H1 (cell line): ENCODE measurements around the gene SH2B3. TPM values are rescaled to one million over a fixed set of nuclear protein-coding genes. Genes with fewer than 3 reads are reported as not detected.

Source experiments
- BACH1 ChIP-seq: IDR thresholded peaks from 2 replicates; pipeline ENCODE4 v1.6.1; 2012; ENCODE audit warnings: low read length, improper control_type of control experiment
- BRCA1 ChIP-seq: IDR thresholded peaks from 2 replicates; pipeline ENCODE4 v1.6.1; 2012; ENCODE audit warnings: low read depth, low read length, improper control_type of control experiment
- CBX8 ChIP-seq: fragments of 300-800, 300-1000 bp; sonication (generic); IDR thresholded peaks from 2 replicates; pipeline ENCODE4 v1.7.1; 2016; ENCODE audit warnings: low read depth, low read length, borderline replicate concordance
- CHD2 ChIP-seq: IDR thresholded peaks from 2 replicates; pipeline ENCODE4 v1.6.1; 2012; ENCODE audit warnings: low read length, improper control_type of control experiment
- CREB1 ChIP-seq: IDR thresholded peaks from 2 replicates; pipeline ENCODE4 v1.6.1; 2012; ENCODE audit warnings: inconsistent platforms
- CTCF ChIP-seq, 3 experiments: IDR thresholded peaks; 1 replicate in 2 of 3; 2 replicates in 1 of 3; pipeline versions ENCODE4 v1.5.1 to v1.6.1; 2011; ENCODE audit warnings: low read length in 3 of 3, mild to moderate bottlenecking in 3 of 3, inconsistent platforms in 2 of 3, low read depth in 1 of 3, moderate library complexity in 1 of 3; ENCODE audit not compliant: insufficient read depth in 1 of 3; ENCODE audit errors: control extremely low read depth in 1 of 3
- EGR1 ChIP-seq: IDR thresholded peaks from 2 replicates; pipeline ENCODE4 v1.6.1; 2011; ENCODE audit warnings: low read depth, low read length, borderline replicate concordance
- FOSL1 ChIP-seq: IDR thresholded peaks from 2 replicates; pipeline ENCODE4 v1.6.1; 2011; ENCODE audit warnings: mild to moderate bottlenecking, low read depth, low read length, moderate library complexity; ENCODE audit not compliant: insufficient read depth
- GTF2F1 ChIP-seq: IDR thresholded peaks from 2 replicates; pipeline ENCODE4 v1.6.1; 2012; ENCODE audit warnings: low read depth, low read length, improper control_type of control experiment, borderline replicate concordance
- HDAC2 ChIP-seq, 2 experiments: fragments of 300-600 bp in 1 of 2; sonication (generic) in 1 of 2; IDR thresholded peaks; 2 replicates each; pipeline ENCODE4 v1.6.1; 2011 to 2012; ENCODE audit warnings: low read depth in 2 of 2, low read length in 2 of 2, mild to moderate bottlenecking in 2 of 2, moderate library complexity in 2 of 2, borderline replicate concordance in 1 of 2, inconsistent platforms in 1 of 2
- JUND ChIP-seq: IDR thresholded peaks from 2 replicates; pipeline ENCODE4 v1.6.1; 2011; ENCODE audit warnings: mild to moderate bottlenecking, improper control_type of control experiment, low read length
- KDM4A ChIP-seq: IDR thresholded peaks from one replicate; pipeline ENCODE4 v1.7.1; 2012; ENCODE audit warnings: low read depth, mild to moderate bottlenecking, moderate library complexity, low read length, inconsistent platforms; ENCODE audit not compliant: severe bottlenecking
- MAFK ChIP-seq: IDR thresholded peaks from 2 replicates; pipeline ENCODE4 v1.6.1; 2012; ENCODE audit warnings: low read depth, mild to moderate bottlenecking, improper control_type of control experiment, low read length
- MAX ChIP-seq: IDR thresholded peaks from 2 replicates; pipeline ENCODE4 v1.6.1; 2012; ENCODE audit warnings: inconsistent platforms
- NANOG ChIP-seq: IDR thresholded peaks from 2 replicates; pipeline ENCODE4 v1.6.1; 2011; ENCODE audit warnings: low read length, low read depth, mild to moderate bottlenecking, inconsistent platforms; ENCODE audit not compliant: insufficient read depth, poor library complexity, severe bottlenecking
- POU5F1 ChIP-seq: IDR thresholded peaks from 2 replicates; pipeline ENCODE4 v1.6.1; 2011; ENCODE audit warnings: low read depth, mild to moderate bottlenecking, low read length, moderate library complexity
- RAD21 ChIP-seq, 2 experiments: IDR thresholded peaks in 1 of 2; conservative IDR thresholded peaks in 1 of 2; 2 replicates each; pipeline ENCODE4 v1.6.1; 2011; ENCODE audit warnings: low read depth in 2 of 2, low read length in 2 of 2, improper control_type of control experiment in 1 of 2, inconsistent platforms in 1 of 2, mild to moderate bottlenecking in 1 of 2, moderate library complexity in 1 of 2
- TBP ChIP-seq: IDR thresholded peaks from 2 replicates; pipeline ENCODE4 v1.6.1; 2011; ENCODE audit warnings: low read depth, low read length, improper control_type of control experiment
- polyA plus RNA-seq, 7 experiments: library from polyadenylated mRNA; depleted of rRNA in 3 of 7; stranded (reverse) in 5 of 7; unstranded in 2 of 7; fragments of >200 nt in 5 of 7; fragments of 200-250 nt in 2 of 7; gene quantifications; 1 replicate in 5 of 7; 2 replicates in 1 of 7; 4 replicates in 1 of 7; pipeline versions ENCODE4 v1.2.1 to v1.2.3, GENCODE V29; 2011 to 2013; ENCODE audit warnings: missing spikeins in 2 of 7, mixed read lengths in 2 of 7
- total RNA-seq: library from RNA; stranded (reverse); fragmentation: NEBNext Ultra II Directional; extraction: Animal tissue kit (Norgen Biotek cat#: 25700); gene quantifications from 2 replicates; pipeline ENCODE4 v1.2.1, GENCODE V29; 2021
- TF ChIP-seq, protein P1 (sequence below): IDR thresholded peaks from 2 replicates; pipeline ENCODE4 v1.6.1; 2012; ENCODE audit warnings: low read length, inconsistent platforms

SH2B3 gene
- total and polyA plus RNA-seq, 2 of the 8 experiments (the other 6 are each of a cell fraction or from before 2014, with no cell fraction given), result 20.8 to 34.1 TPM

- TF ChIP-seq MAFK (no peak), FOSL1 (no peak), NANOG (no peak), POU5F1 (no peak), CREB1 (no peak; the same call in 1 of the 2 replicates), MAX (peak; percentile 81), CBX8 (no peak), KDM4A (peak; percentile 97), GTF2F1 (no peak), BACH1 (peak; percentile 65), TBP (peak; percentile 76; the same call in 1 of the 2 replicates), RAD21 (IDR thresholded peaks at IDR 0.05 in 1 of 2, conservative IDR thresholded peaks at IDR 0.05 in 1 of 2; ENCODE audit: low read depth in 2 of 2, low read length in 2 of 2) (no peak), CTCF (IDR thresholded peaks at IDR 0.05; ENCODE audit: control extremely low read depth in 1 of 3, insufficient read depth in 1 of 3, low read depth in 1 of 3, low read length in 3 of 3) (no peak), EGR1 (peak; percentile 97), CHD2 (no peak), BRCA1 (no peak), HDAC2 (IDR thresholded peaks at IDR 0.05; ENCODE audit: borderline replicate concordance in 1 of 2, low read depth in 2 of 2, low read length in 2 of 2) (peak in 1 of 2 experiments; percentile 26; a peak in 1 of 4 replicates), JUND (no peak)
- TF ChIP-seq, protein P1, sequence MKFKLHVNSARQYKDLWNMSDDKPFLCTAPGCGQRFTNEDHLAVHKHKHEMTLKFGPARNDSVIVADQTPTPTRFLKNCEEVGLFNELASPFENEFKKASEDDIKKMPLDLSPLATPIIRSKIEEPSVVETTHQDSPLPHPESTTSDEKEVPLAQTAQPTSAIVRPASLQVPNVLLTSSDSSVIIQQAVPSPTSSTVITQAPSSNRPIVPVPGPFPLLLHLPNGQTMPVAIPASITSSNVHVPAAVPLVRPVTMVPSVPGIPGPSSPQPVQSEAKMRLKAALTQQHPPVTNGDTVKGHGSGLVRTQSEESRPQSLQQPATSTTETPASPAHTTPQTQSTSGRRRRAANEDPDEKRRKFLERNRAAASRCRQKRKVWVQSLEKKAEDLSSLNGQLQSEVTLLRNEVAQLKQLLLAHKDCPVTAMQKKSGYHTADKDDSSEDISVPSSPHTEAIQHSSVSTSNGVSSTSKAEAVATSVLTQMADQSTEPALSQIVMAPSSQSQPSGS, result no peak
These were observed 36.8 kb upstream of the SH2B3 start, which contains the start of gene PHETA1 (continued) for GRCh38 chr12:111368788-111369495.
